AG04450 (cell line): ENCODE measurements around the gene CLDN14. TPM values are rescaled to one million over a fixed set of nuclear protein-coding genes. Genes with fewer than 3 reads are reported as not detected.
"Not testable (repeated sequence)": the region's sequence is repeated elsewhere in the genome, so short reads cannot be mapped to it uniquely, and the experiment has no call there.

ENCODE experiments used
- CTCF ChIA-PET: fragments of 300-600, 350-600 bp; formaldehyde crosslinking; extraction: SDS; loops from one replicate; lab custom pipeline; 2022; ENCODE audit warnings: antibody characterized with exemption, inconsistent platforms; lab: Charles Lee
- POLR2A ChIA-PET: fragments of 350-600 bp; formaldehyde crosslinking; extraction: SDS; loops from one replicate; lab custom pipeline; 2021; ENCODE audit warnings: antibody characterized with exemption, inconsistent platforms; lab: Yijun Ruan, JAX
- DNase-seq: peaks from one replicate; pipeline ENCODE4 v3.0.0-alpha.2; 2011; ENCODE audit warnings: low read depth, low spot score
- H3K27ac ChIP-seq: one replicate; pipeline ENCODE4 v1.5.1; 2012; ENCODE audit warnings: low read depth, low read length, control low read depth
- H3K27me3 ChIP-seq: one replicate; pipeline ENCODE4 v1.6.0; 2012; ENCODE audit warnings: low read length; ENCODE audit not compliant: control insufficient read depth, insufficient read depth
- H3K4me3 ChIP-seq: 2 replicates; pipeline ENCODE4 v1.5.1; 2011; ENCODE audit warnings: mild to moderate bottlenecking, low read depth, low read length, control low read depth
- H3K9me3 ChIP-seq: 2 replicates; pipeline ENCODE4 v1.5.1; 2012; ENCODE audit warnings: low read length; ENCODE audit not compliant: control insufficient read depth, insufficient read depth
- polyA plus RNA-seq: library from polyadenylated mRNA; depleted of rRNA; stranded (reverse); fragments of >200 nt; gene quantifications from 2 replicates; pipeline ENCODE4 v1.2.3, GENCODE V29; 2011
- TF ChIP-seq, protein P1 (sequence below): IDR thresholded peaks from 2 replicates; pipeline ENCODE4 v1.5.1; 2011; ENCODE audit warnings: low read depth, low read length, control low read depth, inconsistent platforms

Gene CLDN14
- polyA plus RNA-seq, 1 experiment = not detected

GRCh38 chr21:36478941-36479340 lies 981 bp downstream of the CLDN14 start:
- DNase-seq = no peak
- Histone ChIP-seq H3K9me3 (no peaks in the 10 kb centered on the region), H3K27me3 (no peaks in the 10 kb centered on the region), H3K27ac (no peak overlapping the region), H3K4me3 (no peak overlapping the region)
- TF ChIP-seq, protein P1, sequence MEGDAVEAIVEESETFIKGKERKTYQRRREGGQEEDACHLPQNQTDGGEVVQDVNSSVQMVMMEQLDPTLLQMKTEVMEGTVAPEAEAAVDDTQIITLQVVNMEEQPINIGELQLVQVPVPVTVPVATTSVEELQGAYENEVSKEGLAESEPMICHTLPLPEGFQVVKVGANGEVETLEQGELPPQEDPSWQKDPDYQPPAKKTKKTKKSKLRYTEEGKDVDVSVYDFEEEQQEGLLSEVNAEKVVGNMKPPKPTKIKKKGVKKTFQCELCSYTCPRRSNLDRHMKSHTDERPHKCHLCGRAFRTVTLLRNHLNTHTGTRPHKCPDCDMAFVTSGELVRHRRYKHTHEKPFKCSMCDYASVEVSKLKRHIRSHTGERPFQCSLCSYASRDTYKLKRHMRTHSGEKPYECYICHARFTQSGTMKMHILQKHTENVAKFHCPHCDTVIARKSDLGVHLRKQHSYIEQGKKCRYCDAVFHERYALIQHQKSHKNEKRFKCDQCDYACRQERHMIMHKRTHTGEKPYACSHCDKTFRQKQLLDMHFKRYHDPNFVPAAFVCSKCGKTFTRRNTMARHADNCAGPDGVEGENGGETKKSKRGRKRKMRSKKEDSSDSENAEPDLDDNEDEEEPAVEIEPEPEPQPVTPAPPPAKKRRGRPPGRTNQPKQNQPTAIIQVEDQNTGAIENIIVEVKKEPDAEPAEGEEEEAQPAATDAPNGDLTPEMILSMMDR = peak; percentile 38; the same call in 1 of the 2 replicates
- CTCF ChIA-PET = interaction anchor here (0.6 to 1.9 kb wide), 3 partner anchors 26 to 152 kb away, joined by 3 to 5 read pairs (median 3); no protein-coding TSS in a partner anchor
- POLR2A ChIA-PET = interaction anchor here (0.9 kb wide), 1 partner anchor 49 kb away, joined by 3 read pairs; no protein-coding TSS in a partner anchor

DNA sequence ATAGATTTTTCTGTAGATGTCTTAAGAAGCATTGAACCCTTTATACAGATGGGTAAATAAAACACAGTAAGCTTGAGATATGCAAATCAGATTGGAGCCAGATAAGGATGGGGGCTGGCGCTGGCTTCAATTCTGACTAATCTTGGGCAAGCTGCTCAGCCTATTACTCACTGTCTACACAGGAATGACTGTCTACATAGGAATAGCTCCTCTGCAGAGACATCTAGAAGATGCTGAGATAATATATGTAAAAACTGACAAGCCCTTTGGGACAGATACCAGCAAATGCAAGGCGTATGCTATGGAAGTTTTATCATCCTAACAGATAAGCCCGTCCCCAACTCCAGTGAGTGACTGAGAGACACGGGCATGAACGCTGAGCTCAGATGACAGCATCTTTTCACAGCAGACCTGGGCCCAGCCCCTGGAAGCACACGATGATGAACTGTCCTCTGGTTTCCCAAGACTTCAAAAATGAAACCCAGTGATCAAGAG lies 1.7 kb downstream of the CLDN14 start:
- H3K9me3 ChIP-seq = no peaks in the 10 kb centered on the region; the same call in 1 of the 2 replicates
- TF ChIP-seq, protein P1 = no peak
- POLR2A ChIA-PET = interaction anchor here (0.5 to 0.9 kb wide), 2 partner anchors 43 to 49 kb away, joined by 3 read pairs; no protein-coding TSS in a partner anchor
- no peak overlapping the region for H3K4me3 ChIP-seq
- DNase-seq = peak; percentile 32
- no peak overlapping the region for H3K27ac ChIP-seq
- H3K27me3 ChIP-seq = no peaks in the 10 kb centered on the region
- CTCF ChIA-PET = interaction anchor here (1.1 to 1.9 kb wide), 3 partner anchors 26 to 152 kb away, joined by 3 to 5 read pairs (median 4); no protein-coding TSS in a partner anchor

DNA sequence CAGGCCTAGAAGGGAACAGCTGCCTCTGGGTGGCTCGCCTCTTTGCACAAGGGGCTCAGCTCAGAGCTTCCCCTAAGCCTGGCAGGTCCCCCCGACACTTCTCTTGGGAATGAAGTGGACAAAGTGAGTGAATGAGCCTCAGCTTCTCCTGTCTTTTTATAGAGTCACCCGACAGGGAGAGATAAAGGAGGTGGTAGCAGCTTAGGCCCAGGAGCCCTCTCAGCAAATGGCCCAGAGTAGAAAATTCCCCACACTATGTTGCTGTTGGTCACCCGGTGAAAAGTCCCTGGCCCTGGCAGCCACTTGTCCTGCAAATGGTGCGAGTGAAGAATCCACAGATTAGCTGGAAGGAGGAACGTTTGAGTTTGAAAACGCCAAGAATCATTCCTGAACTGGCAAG lies 2.4 kb downstream of the CLDN14 start:
- H3K27ac ChIP-seq = no peak overlapping the region
- H3K9me3 ChIP-seq = peaks cover 3% of the 10 kb centered on the region; the same call in 1 of the 2 replicates
- POLR2A ChIA-PET = interaction anchor here (0.5 kb wide), 1 partner anchor 54 kb away, joined by 4 read pairs; no protein-coding TSS in a partner anchor
- CTCF ChIA-PET = interaction anchor here (1.1 to 1.9 kb wide), 3 partner anchors 27 to 153 kb away, joined by 3 to 5 read pairs (median 4); no protein-coding TSS in a partner anchor
- no peak for DNase-seq
- TF ChIP-seq, protein P1 = no peak
- H3K27me3 ChIP-seq = no peaks in the 10 kb centered on the region
- H3K4me3 ChIP-seq = no peak overlapping the region

- DNase-seq = no peak
- H3K9me3 ChIP-seq = peaks cover 3% of the 10 kb centered on the region; the same call in 1 of the 2 replicates
- H3K27me3 ChIP-seq = no peaks in the 10 kb centered on the region
- ChIA-PET POLR2A (no interaction called here), CTCF (interaction anchor here (1.1 kb wide), 1 partner anchor 55 kb away, joined by 4 read pairs; no protein-coding TSS in a partner anchor)
- no peak overlapping the region for H3K4me3 ChIP-seq
- H3K27ac ChIP-seq = no peak overlapping the region
- TF ChIP-seq, protein P1 = no peak
Measured at GRCh38 chr21:36477001-36477400, 2.9 kb downstream of the CLDN14 start.

GRCh38 chr21:36476541-36476940 lies 3.4 kb downstream of the CLDN14 start:
- H3K9me3 ChIP-seq, DNase-seq, CTCF ChIA-PET, H3K27me3 ChIP-seq, POLR2A ChIA-PET, H3K4me3 ChIP-seq, H3K27ac ChIP-seq: not testable (repeated sequence)
